GM12878 (cell line): ENCODE data around the gene PYHIN1. TPM values are rescaled to one million over a fixed set of nuclear protein-coding genes. Genes with fewer than 3 reads are reported as not detected.
A peak's percentile ranks its signal among the peaks of the same experiment; 100 is the strongest.

Experiments used
- ATAC-seq: fragments of 200-7000 bp; cut with Tn5 transposase; 3 replicates; pipeline ENCODE4 v1.9.1; 2020; ENCODE audit warnings: mild to moderate bottlenecking, moderate library complexity
- BruUV-seq: library from RNA; stranded (reverse); fragments of 400-500 nt; replicated peaks from 2 replicates; lab custom pipeline; 2021; lab: Mats Ljungman, UMichigan
- CTCF ChIA-PET: fragments of 300-600 bp; sonication (Branson Sonifier 250); formaldehyde crosslinking; extraction: SDS; loops from one replicate; lab custom pipeline; 2021; ENCODE audit warnings: inconsistent platforms; lab: Yijun Ruan, JAX
- POLR2A ChIA-PET: fragments of 350-600 bp; formaldehyde crosslinking; extraction: SDS; loops from one replicate; lab custom pipeline; 2021; ENCODE audit warnings: inconsistent platforms; lab: Charles Lee
- RAD21 ChIA-PET: fragments of 300-600 bp; sonication (Branson Sonifier 250); formaldehyde crosslinking; loops from one replicate; lab custom pipeline; 2023; ENCODE audit warnings: antibody characterized with exemption; ENCODE audit not compliant: unreplicated experiment; lab: Charles Lee
- SMC1A ChIA-PET: fragments of 300-600 bp; sonication (Branson Sonifier 250); formaldehyde crosslinking; loops from one replicate; lab custom pipeline; 2023; ENCODE audit not compliant: unreplicated experiment, uncharacterized antibody; lab: Charles Lee
- DNase-seq: peaks from one replicate; pipeline ENCODE4 v3.0.0-alpha.2; 2011; ENCODE audit warnings: low read depth, low spot score
- FAIRE-seq: peaks from 3 replicates; lab custom pipeline; 2011; peaks lifted over from hg19 to GRCh38; lab: Jason Lieb, UNC
- H2AFZ ChIP-seq: 2 replicates; pipeline ENCODE4 v1.6.0; 2011; ENCODE audit warnings: low read depth, low read length, control low read depth; ENCODE audit not compliant: control insufficient read depth
- H3K27ac ChIP-seq: 2 replicates; pipeline ENCODE4 v1.5.1; 2011; ENCODE audit warnings: control low read depth; ENCODE audit not compliant: control insufficient read depth, insufficient read depth
- H3K27me3 ChIP-seq, 2 experiments: replicated peaks in 1 of 2; 2 replicates each; pipeline versions ENCODE4 v1.6.0 to v1.6.1; 2011; ENCODE audit warnings: low read length in 1 of 2; ENCODE audit not compliant: control insufficient read depth in 2 of 2, insufficient read depth in 2 of 2
- H3K36me3 ChIP-seq, 2 experiments: 2 replicates each; pipeline ENCODE4 v1.5.1; 2011; ENCODE audit warnings: low read length in 1 of 2; ENCODE audit not compliant: control insufficient read depth in 2 of 2, insufficient read depth in 2 of 2
- H3K4me1 ChIP-seq: 2 replicates; pipeline ENCODE4 v1.6.1; 2011; ENCODE audit warnings: mild to moderate bottlenecking, low read length, moderate library complexity, mixed read lengths; ENCODE audit not compliant: control insufficient read depth, insufficient read depth
- H3K4me2 ChIP-seq: 2 replicates; pipeline ENCODE4 v1.6.0; 2011; ENCODE audit warnings: control low read depth; ENCODE audit not compliant: control insufficient read depth, insufficient read depth
- H3K4me3 ChIP-seq: fragments of 200-600 bp; sonication (generic); 2 replicates; pipeline ENCODE4 v1.5.1; 2016
- H3K79me2 ChIP-seq: 2 replicates; pipeline ENCODE4 v1.6.0; 2011; ENCODE audit warnings: low read length; ENCODE audit not compliant: control insufficient read depth, insufficient read depth
- H3K9ac ChIP-seq: 2 replicates; pipeline ENCODE4 v1.8.0; 2011; ENCODE audit warnings: low read length, control low read depth, mixed read lengths; ENCODE audit not compliant: control insufficient read depth, insufficient read depth
- H3K9me3 ChIP-seq: replicated peaks from 3 replicates; pipeline ENCODE4 v1.5.1; 2011; ENCODE audit warnings: mild to moderate bottlenecking, low read length; ENCODE audit not compliant: control insufficient read depth, insufficient read depth
- H4K20me1 ChIP-seq: 2 replicates; pipeline ENCODE4 v1.6.0; 2011; ENCODE audit not compliant: control insufficient read depth, insufficient read depth
- MYC ChIP-seq: IDR thresholded peaks from 2 replicates; pipeline ENCODE4 v1.6.1; 2011; ENCODE audit warnings: mild to moderate bottlenecking, low read length, moderate library complexity, inconsistent platforms; ENCODE audit not compliant: insufficient read depth, insufficient replicate concordance, insufficient read length, severe bottlenecking
- RAD21 ChIP-seq: IDR thresholded peaks from 2 replicates; pipeline ENCODE4 v1.6.1; 2011; ENCODE audit warnings: mild to moderate bottlenecking, low read depth, low read length, moderate library complexity; ENCODE audit not compliant: insufficient read depth
- TCF12 ChIP-seq: IDR thresholded peaks from 2 replicates; pipeline ENCODE4 v1.6.1; 2011; ENCODE audit warnings: low read depth, mild to moderate bottlenecking, low read length
- WGBS: methylation state at CpG from one replicate; pipeline ENCODE4 v1.1.6; 2016; ENCODE audit warnings: low lambda C conversion rate; ENCODE audit not compliant: insufficient replicate concordance, insufficient coverage; ENCODE audit errors: missing lambda C conversion rate; 5-methylcytosine and 5-hydroxymethylcytosine counted together
- in situ Hi-C: fragments of 300-500 bp; cut with MboI; formaldehyde crosslinking; loops from 9 replicates; pipeline ENCODE4 v1.14.3; 2018; ENCODE audit warnings: mixed read lengths
- intact Hi-C: fragments of 100-400 bp; cut with micrococcal nuclease; formaldehyde crosslinking; loops from one replicate; pipeline ENCODE4 v1.14.2; 2022; ENCODE audit not compliant: unreplicated experiment
- polyA plus RNA-seq, 11 experiments: library from polyadenylated mRNA; depleted of rRNA in 4 of 11; unstranded in 6 of 11; stranded (reverse) in 5 of 11; fragments of >200 nt; fragmentation: Nextera tagmentation in 4 of 11; fragmentation: Illumina TruSeq in 1 of 11; extraction: Ambion mirVana in 4 of 11; extraction: Trizol in 1 of 11; gene quantifications; 1 replicate in 1 of 11; 2 replicates in 10 of 11; pipeline versions ENCODE4 v1.2.1 to v1.2.3, GENCODE V29; 2011 to 2016; ENCODE audit warnings: inconsistent platforms in 2 of 11, missing spikeins in 2 of 11, low read depth in 1 of 11
- total RNA-seq, 4 experiments: library from RNA; depleted of rRNA in 3 of 4; stranded (reverse); fragments of >200 nt in 3 of 4; fragmentation: Illumina TruSeq in 1 of 4; extraction: Trizol in 1 of 4; gene quantifications; 2 replicates each; pipeline versions ENCODE4 v1.2.1 to v1.2.3, GENCODE V29; 2013 to 2021
- TF ChIP-seq, protein P1 (sequence below): fragments of 450-650 bp; IDR thresholded peaks from 2 replicates; pipeline ENCODE4 v1.6.1; 2017; ENCODE audit warnings: low read depth, mild to moderate bottlenecking, moderate library complexity
- TF ChIP-seq, protein P2 (sequence below), 3 experiments: IDR thresholded peaks in 2 of 3; conservative IDR thresholded peaks in 1 of 3; 2 replicates each; pipeline ENCODE4 v1.5.1; 2011; ENCODE audit warnings: low read depth in 3 of 3, low read length in 3 of 3, mild to moderate bottlenecking in 3 of 3, control low read depth in 2 of 3, moderate library complexity in 2 of 3, inconsistent platforms in 1 of 3, mixed read lengths in 1 of 3; ENCODE audit not compliant: control insufficient read depth in 2 of 3, insufficient read depth in 1 of 3; ENCODE audit errors: extremely low read depth in 1 of 3

PYHIN1 gene
- total and polyA plus RNA-seq, 10 of the 15 experiments (the other 5 are each of a cell fraction or from before 2014, with no cell fraction given), result 0.19 to 7.2 (median 0.38) TPM

DNA sequence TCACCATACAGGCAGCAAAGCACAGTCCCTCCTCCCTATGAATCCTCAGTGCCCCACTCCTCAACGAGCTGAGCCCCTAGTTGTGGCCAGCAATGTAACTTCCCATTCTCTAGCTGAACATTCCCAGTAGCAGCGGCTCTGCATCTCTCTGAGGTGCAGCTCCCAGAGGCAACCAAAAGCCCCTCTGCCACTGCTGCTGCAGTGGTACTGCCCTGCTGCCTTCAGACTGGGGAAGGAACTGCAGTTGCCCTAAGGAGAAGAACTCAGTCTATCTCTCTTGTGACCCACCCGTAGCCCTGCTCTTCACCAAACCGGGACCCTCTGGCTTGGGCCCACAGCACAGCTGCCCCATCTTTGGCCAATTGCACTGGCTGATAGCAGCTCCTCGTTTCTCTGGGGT is 31.6 kb downstream of the PYHIN1 start:
- H3K27ac ChIP-seq, result no peak overlapping the region
- TF ChIP-seq TCF12 (no peak), RAD21 (peak; percentile 17; the same call in 1 of the 2 replicates), MYC (no peak)
- TF ChIP-seq, protein P1, sequence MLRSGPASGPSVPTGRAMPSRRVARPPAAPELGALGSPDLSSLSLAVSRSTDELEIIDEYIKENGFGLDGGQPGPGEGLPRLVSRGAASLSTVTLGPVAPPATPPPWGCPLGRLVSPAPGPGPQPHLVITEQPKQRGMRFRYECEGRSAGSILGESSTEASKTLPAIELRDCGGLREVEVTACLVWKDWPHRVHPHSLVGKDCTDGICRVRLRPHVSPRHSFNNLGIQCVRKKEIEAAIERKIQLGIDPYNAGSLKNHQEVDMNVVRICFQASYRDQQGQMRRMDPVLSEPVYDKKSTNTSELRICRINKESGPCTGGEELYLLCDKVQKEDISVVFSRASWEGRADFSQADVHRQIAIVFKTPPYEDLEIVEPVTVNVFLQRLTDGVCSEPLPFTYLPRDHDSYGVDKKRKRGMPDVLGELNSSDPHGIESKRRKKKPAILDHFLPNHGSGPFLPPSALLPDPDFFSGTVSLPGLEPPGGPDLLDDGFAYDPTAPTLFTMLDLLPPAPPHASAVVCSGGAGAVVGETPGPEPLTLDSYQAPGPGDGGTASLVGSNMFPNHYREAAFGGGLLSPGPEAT, result no peak
- TF ChIP-seq, protein P2, sequence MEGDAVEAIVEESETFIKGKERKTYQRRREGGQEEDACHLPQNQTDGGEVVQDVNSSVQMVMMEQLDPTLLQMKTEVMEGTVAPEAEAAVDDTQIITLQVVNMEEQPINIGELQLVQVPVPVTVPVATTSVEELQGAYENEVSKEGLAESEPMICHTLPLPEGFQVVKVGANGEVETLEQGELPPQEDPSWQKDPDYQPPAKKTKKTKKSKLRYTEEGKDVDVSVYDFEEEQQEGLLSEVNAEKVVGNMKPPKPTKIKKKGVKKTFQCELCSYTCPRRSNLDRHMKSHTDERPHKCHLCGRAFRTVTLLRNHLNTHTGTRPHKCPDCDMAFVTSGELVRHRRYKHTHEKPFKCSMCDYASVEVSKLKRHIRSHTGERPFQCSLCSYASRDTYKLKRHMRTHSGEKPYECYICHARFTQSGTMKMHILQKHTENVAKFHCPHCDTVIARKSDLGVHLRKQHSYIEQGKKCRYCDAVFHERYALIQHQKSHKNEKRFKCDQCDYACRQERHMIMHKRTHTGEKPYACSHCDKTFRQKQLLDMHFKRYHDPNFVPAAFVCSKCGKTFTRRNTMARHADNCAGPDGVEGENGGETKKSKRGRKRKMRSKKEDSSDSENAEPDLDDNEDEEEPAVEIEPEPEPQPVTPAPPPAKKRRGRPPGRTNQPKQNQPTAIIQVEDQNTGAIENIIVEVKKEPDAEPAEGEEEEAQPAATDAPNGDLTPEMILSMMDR (IDR thresholded peaks at IDR 0.05 in 2 of 3, conservative IDR thresholded peaks at IDR 0.05 in 1 of 3; ENCODE audit: control insufficient read depth in 2 of 3, extremely low read depth in 1 of 3, insufficient read depth in 1 of 3, low read depth in 3 of 3, low read length in 3 of 3), result 0 out of 6 replicates have a peak, but pooled peaks of 1 of the 3 experiments have one; percentile 18
- TF ChIP-seq, all 136 proteins: peak for 2
- FAIRE-seq, result no peak
- DNase-seq, result no peak
- ChIA-PET CTCF (no interaction called here), SMC1A (interaction anchor here (0.6 to 1.8 kb wide), 5 partner anchors 12 to 760 kb away, joined by 3 to 8 read pairs (median 3); no protein-coding TSS in a partner anchor), POLR2A (interaction anchor here (1.1 kb wide), 1 partner anchor 13 kb away, joined by 3 read pairs; no protein-coding TSS in a partner anchor), RAD21 (no interaction called here)
- H4K20me1 ChIP-seq, result no peaks in the 10 kb centered on the region
- no peaks in the 10 kb centered on the region for H3K79me2 ChIP-seq
- H3K4me2 ChIP-seq, result no peak overlapping the region
- no peak overlapping the region for H3K4me3 ChIP-seq
- H3K27me3 ChIP-seq, result no peaks in the 10 kb centered on the region
- no peaks in the 10 kb centered on the region for H3K36me3 ChIP-seq
- no TSS peak for BruUV-seq
- intact Hi-C loops, result no loop called here
- no peaks in the 10 kb centered on the region for H3K4me1 ChIP-seq
- no peaks in the 10 kb centered on the region for H3K9me3 ChIP-seq
- H3K9ac ChIP-seq, result no peak overlapping the region
- 47% methylated on average over 5 of the region's 5 CpGs for WGBS
- in situ Hi-C loops, result no loop called here
- ATAC-seq, result no peak
- no peak overlapping the region for H2AFZ ChIP-seq
